ENCODE measurements around the gene SFRP4.

DNA sequence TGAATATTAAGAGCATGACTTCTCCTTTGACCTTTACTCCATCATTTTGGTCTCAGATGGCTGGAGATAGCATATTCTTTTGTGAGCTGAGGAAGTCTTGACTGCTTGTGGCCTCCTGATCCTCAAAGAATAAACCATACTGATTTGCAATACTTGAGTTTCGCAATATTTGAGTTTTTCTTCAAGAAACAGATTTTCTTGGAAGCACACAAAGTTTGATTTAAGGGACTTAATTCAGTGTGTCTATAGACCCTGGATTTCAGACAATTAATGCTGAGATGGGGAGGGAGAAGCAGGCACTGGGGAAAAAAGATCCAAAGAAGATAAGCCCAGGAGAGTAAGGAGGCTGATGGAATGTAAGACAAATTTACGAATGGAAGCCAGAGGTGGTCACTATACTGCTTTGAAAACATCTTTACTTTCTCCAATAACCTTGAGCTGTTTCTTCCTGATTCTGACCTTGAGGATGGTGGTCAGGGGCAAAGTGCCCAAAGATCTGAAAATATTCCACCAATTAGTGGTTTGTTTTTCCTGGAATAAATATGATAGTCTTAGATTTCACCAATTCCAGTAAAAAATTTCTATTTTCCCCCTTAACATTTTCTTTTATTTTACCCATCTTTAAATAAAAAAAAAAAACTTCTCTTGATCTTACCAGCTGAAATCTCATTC is 11.3 kb upstream of the SFRP4 start:
- TF ChIP-seq CTCF (IDR thresholded peaks at IDR 0.05; ENCODE audit: low read depth, low read length) (no peak), EZH2phosphoT487 (IDR thresholded peaks at IDR 0.05; ENCODE audit: low read depth) (no peak)

All from OCI-LY3 (cell line).